HG02884 (cell line): Measurements from ENCODE around the gene SDC3.

Source experiments
- ATAC-seq: cut with Tn5 transposase; IDR thresholded peaks from one replicate; pipeline ENCODE4 v1.9.1; 2021; ENCODE audit warnings: mild to moderate bottlenecking, moderate library complexity; ENCODE audit not compliant: unreplicated experiment

SDC3 gene

GRCh38 chr1:30905916-30906620 is 2.5 kb downstream of the SDC3 start:
- no peak for ATAC-seq

- no peak for ATAC-seq
Observed at GRCh38 chr1:30905403-30905802, 3.2 kb downstream of the SDC3 start.

GRCh38 chr1:30904962-30905335 is 3.6 kb downstream of the SDC3 start:
- ATAC-seq = no peak

- no peak for ATAC-seq
Observed at GRCh38 chr1:30904191-30904961, 4.2 kb downstream of the SDC3 start.

GRCh38 chr1:30903343-30904034 is 5.1 kb downstream of the SDC3 start:
- no peak for ATAC-seq

GRCh38 chr1:30902593-30903290 is 5.8 kb downstream of the SDC3 start:
- no peak for ATAC-seq

- ATAC-seq = no peak
Observed at GRCh38 chr1:30901798-30902581, 6.6 kb downstream of the SDC3 start.

GRCh38 chr1:30900931-30901560 is 7.5 kb downstream of the SDC3 start:
- no peak for ATAC-seq

GRCh38 chr1:30900486-30900885 is 8.1 kb downstream of the SDC3 start:
- no peak for ATAC-seq

- no peak for ATAC-seq
Observed at GRCh38 chr1:30899577-30900389, 8.8 kb downstream of the SDC3 start.

GRCh38 chr1:30898031-30898815 is 10.3 kb downstream of the SDC3 start:
- no peak for ATAC-seq

- no peak for ATAC-seq
Observed at GRCh38 chr1:30896905-30897304, 11.7 kb downstream of the SDC3 start.

GRCh38 chr1:30895944-30896660 is 12.5 kb downstream of the SDC3 start:
- no peak for ATAC-seq

- no peak for ATAC-seq
Observed at GRCh38 chr1:30895382-30895943, 13.1 kb downstream of the SDC3 start.

GRCh38 chr1:30894508-30894973 is 14.0 kb downstream of the SDC3 start:
- no peak for ATAC-seq

- no peak for ATAC-seq
Observed at GRCh38 chr1:30893776-30894507, 14.6 kb downstream of the SDC3 start.

GRCh38 chr1:30892671-30893073 is 15.9 kb downstream of the SDC3 start:
- no peak for ATAC-seq
